HG02678 (cell line): Measurements from ENCODE around the gene MAVS.
"Not testable (repeated sequence)": the region's sequence is repeated elsewhere in the genome, so short reads cannot be mapped to it uniquely, and the experiment has no call there.

Experiments
- ATAC-seq: cut with Tn5 transposase; IDR thresholded peaks from one replicate; pipeline ENCODE4 v1.9.1; 2021; ENCODE audit warnings: mild to moderate bottlenecking, moderate library complexity; ENCODE audit not compliant: unreplicated experiment

The MAVS gene

DNA sequence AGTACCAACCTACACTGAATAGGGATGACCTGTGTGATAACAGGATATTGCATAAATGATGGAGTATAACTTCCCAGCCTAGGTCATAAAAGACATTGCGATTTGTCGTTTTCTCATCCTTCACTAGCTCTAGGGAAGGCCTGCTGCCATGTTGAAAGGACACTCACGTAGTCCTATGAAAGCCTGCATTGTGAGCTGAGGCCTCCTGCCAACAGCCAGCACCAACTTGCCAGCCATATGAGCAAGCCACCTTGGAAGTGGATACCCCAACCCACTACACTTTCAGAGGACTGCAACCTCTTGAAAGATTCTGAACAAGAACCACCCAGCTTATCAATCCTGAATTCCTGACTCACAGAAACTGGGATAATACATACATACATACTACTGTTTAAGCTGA is 39.1 kb downstream of the MAVS start:
- ATAC-seq: no peak

DNA sequence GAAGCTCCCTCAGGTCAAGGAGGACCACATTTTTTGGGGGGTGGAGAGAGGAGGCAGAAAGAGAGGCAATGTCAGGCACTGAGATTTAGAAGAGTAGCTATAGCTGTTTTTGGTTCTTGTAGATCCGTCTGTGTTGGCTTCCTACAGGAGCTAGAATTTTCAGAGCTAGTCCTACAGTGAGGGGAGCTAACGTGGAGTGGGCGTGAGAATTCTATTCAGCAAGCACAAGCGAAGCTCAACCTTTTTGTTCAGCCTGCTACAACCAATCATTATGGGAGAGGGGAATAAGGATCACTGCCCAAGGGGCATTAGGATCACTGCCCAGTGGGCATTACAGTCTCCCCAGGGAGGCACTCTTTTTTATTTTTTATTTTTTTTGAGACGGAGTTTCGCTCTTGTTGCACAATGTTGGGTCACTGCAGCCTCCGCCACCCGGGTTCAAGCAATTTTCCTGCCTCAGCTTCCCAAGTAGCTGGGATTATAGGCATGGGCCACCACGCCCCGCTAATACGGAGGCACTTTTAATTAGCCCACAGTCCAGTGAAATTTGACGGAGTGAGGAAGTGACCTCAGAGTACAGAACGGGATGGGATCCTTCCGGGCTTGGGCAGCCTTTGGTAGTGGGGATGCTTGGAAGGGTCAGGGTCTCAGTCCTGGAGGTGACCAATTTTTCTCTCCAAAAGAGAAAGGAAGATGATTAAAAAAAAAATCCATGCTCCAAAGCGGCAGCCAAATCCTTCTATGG is 41.4 kb downstream of the MAVS start:
- ATAC-seq: no peak

DNA sequence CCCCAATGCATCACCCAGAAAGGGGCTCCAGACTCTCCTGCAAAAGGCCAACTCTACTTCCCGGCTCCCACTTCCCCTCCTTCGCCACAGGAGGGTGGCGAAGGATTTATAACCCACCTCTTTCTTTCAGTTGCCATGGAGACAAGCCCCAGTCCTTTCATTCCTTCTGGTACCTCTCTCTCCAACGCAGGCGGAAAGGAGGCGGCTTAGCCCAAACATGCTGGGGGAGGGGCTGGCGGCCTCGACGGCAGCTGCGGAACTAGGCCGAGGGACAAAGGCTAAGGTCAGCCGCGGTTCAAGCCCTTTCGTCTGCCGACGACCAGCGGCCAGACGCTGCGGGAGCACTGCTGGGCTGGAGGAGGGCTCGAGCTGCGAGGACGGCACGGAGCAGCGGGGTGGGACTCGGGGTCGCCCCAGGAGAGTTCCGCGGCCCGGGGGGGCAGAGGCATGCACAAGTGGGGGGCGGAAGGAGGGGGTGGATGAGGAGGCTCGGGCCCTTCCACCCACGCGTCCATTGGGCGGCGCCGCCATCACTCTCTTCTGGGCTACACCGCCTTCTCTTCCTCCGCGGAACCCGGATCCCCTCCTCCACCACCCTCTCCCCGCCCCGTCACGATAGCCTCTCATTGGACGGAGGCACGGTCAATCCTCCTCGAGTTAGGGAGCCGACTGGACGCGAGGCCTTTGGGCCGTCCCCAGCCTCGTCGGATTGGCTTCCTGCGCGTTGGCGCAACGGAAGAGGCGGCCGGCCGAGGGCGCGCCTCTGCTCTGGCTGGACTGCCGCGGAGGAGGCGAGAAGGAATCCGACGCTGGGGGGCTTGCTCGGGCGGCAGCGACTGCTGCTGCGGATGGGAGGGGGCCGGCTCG is 42.2 kb downstream of the MAVS start, which contains the start of gene PANK2:
Gene PANK2 (plus strand): TSS at position 766 of the 867 bp plus-strand sequence.
- peak; percentile 95 for ATAC-seq

DNA sequence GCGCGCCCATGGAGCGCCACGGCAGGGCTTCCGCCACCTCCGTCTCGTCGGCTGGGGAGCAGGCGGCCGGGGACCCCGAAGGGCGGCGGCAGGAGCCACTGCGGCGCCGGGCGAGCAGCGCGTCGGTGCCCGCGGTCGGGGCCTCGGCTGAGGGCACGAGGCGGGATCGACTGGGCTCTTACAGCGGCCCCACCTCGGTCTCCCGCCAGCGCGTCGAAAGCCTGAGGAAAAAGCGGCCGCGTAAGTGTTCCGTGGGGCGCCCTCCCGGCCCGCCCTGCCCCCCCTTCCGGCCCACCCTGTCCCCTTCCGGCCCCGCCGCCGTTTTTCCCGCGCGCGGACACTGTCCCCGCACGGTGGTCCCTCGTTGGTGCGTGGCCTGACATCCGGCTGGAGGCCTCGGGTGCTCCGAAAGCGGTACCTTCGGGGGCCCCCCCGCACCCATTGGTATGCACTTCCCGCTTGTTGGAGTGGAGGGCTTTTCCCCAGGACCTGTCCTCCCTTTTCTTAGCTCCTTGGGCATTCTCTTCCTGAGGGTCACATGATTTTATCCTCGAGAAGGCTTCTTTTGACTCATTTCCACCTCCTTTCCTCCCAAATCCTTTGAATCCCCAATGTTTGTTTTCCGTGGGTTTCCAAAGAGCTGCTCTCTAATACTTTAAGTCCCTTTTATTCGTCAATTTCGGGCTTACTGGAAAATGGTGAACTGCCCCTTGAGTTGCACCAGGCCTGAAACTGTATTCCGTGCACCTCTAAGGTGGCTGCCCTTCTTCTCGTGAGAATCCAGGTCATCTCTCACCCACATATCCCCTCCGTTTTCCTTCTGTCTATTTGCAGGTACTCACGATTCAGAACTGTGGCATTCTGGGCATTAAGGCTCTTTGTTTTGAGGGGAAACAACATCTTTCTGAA is 43.1 kb downstream of the MAVS start:
- peak; percentile 18 for ATAC-seq

DNA sequence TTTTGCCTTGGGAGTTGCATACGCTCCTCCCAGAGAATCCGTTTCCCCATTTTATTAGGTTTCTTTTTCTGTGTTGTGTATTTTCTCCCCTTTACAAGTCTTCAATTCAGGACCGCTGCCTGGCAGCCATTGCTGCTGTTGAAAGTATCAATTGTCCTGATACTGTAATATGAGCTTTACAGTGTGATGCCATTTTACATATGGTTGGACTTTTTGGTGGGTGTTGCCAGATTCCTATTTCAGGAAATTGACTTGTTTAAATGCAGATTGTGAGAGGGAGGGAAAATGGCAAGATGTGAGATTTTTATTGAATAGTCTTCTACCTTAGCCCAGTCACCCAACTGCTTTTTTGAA is 43.7 kb downstream of the MAVS start:
- no peak for ATAC-seq

DNA sequence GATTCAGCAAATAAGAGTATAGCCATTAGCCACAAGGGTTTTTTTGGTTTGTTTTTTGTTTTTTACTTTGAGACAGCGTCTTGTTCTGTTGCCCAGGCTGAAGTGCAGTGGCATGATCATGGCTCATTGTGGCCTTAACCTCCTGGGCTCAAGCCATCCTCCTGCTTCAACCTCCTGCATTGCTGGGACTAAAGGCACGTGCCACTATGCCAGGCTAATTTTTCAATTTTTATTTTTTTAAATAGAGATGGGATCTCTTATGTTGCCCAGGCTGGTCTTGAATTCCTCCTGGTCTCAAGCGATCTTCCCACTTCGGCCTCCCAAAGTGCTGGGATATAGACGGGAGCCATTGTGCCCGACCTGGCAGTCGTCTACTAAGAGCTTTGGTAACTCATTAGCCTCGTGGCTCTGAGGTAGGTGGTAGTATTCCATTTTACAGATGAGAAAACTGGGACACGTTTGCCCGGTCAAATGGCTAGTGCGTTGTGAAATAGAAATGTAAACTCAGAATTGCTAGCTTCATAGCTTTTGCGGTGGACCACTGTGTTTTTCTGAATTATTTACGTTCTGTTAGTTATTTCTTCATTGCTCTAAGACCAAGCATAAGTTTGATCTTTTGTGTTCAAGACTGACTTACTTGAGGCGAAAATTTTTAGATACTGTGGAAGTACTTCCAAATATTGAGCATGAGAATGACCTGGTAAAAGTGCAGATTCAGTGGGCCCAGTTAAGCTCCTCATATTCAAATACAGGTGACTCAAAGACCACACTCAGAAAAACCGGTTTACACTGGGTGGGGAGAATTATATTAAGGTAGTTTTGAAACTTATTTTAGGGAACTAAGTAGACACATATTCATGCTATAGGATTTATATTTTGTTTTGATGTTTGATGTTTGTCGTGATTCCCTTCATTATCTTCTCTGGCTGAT is 44.6 kb downstream of the MAVS start:
- ATAC-seq: no peak

DNA sequence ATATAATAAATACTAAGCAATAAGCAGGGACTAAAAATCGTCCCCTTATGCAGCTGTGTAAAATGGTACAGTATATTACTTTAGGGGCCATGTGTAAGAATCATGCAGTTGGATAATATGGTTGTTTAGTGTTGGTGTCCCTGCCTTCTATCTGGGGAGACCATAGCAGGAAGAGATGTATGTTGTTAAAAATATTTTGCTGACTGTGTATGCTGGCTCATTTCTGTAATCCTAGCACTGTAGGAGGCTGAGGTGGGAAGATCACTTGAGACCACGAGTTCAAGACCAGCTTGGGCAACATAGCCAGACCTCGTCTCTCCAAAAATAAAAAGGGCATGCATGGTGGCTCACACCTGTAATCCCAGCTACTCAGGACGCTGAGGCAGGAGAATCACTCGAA is 48.2 kb downstream of the MAVS start:
- no peak for ATAC-seq

DNA sequence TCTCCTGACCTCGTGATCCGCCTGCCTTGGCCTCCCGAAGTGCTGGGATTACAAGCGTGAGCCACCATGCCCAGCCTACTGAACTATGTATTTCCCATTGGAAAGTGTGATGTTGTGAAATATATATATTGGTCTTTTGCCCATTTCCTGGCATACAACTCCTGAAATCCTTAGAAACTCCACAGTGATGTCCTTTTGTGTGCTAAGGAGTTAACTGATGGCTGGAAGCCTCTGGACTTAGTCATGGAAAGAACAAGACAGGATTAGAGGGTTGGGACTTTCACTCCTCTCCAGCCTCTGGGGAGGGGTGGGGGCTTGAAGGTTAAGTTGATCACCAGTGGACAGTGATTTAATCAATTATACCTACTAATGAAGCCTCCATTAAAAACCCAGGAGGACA is 49.7 kb downstream of the MAVS start:
- ATAC-seq: no peak

DNA sequence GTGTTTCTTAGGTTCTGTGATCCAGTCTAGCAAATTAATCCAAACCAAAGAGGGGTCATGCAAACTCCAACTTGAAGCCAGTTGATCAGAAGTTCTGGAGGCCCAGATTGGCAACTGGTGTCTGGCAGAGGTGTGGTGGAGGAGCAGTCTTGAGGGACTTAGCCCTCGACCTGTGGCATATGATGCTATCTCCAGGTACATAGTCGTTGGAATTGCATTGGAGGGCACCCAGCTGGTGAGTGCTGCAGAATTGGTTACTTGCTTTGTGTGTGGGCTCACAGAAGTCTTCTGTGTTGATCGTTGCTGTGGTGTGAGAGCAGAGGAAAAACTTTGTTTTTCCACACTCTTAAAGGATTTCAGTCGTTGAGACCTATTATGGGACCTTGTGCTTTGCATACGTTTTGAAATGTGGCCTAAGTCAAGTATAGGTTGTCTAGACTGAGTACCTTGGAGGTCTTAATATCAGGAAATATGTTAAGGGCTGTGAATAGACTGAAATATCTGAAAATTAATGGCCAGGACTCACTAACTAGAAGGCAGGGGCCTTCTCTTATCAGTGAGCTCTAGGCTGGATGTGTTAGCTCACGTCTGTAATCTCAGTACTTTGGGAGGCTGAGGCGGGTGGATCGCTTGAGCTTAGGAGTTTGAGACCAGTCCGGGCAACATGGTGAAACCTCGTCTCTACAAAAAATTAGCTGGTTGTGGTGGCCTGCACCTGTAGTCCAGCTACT is 50.4 kb downstream of the MAVS start:
- ATAC-seq: no peak

DNA sequence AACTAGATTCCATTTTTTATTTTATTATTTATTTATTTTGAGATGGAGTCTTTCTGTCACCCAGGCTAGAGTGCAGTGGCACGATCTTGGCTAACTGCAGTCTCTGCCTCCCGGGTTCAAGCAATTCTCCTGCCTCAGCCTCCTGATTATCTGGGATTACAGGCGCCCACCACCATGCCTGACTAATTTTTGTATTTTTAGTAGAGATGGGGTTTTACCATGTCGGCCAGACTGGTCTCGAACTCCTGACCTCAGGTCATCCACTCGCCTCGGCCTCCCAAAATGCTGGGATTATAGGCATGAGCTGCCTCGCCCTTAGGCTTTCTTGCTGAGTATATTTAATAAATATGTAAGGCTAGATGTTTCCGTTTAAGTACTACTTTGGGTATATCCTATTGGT is 51.5 kb downstream of the MAVS start:
- not testable (repeated sequence) for ATAC-seq

DNA sequence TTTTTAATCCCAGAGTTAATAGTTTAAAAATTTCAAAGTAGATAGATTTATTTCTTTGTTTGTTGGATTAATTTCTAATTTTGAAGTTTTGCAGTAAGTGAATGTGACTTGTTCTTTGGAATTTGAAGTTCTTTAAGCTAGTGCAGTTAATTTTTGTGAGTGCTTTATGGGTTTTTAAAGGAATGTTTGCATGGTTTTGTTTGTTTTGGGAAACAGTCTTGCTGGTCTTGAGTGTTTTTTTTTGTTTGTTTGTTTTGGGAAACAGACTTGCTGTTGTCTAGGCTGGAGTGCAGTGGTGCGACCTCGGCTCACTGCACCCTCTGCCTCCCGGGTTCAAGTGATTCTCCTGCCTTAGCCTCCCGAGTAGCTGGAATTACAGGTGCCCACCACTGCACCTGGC is 52.0 kb downstream of the MAVS start:
- no peak for ATAC-seq

DNA sequence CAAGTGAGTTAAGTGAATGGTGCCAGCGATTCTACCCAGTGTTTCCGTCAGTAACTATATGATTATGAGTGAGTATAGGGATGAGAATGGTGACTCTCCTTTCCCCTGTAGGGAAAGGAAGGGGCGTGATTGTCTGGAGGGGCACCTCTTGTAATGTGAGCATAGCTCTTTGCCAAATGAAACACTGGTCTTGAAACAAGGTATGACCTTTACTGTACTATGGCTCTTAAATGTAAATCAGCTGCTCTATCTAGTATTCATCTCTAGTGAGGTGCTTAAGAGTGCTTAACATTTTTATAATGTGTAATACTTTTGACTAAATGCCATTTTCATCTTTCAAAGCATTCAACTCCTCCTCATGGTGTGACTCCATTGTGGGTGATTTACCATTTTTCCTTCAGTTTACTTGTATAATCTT is 53.6 kb downstream of the MAVS start:
- no peak for ATAC-seq

DNA sequence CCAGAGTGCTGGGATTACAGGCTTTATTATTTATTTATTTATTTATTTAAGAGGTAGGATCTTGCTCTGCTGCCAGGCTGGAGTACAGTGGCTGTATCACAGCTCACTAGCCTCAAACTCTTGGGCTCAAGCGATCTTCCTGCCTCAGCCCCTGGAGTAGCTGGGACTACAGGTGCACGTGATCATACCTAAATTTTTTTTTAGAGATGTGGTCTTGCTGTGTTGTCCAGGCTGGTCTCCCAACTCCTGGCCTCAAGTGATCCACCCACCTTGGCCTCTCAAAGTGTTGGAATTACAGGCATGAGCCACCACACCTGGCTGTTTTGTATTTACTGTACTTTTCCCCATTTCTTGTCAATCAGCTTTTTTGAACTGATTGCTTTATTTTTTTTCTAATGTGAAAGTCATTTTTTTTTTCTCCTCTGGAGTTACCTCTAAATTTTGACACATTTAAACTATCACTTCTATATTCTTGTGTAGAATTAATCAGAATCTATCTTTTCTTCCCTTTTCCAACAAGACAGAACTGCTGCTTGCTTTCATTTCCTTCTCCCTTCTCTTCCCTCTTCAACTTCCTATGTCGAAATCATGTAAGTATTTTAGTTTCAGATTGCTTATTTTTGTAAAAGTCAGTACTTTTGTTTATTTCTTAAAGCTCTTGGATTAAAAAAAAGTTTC is 54.5 kb downstream of the MAVS start:
- ATAC-seq: no peak

DNA sequence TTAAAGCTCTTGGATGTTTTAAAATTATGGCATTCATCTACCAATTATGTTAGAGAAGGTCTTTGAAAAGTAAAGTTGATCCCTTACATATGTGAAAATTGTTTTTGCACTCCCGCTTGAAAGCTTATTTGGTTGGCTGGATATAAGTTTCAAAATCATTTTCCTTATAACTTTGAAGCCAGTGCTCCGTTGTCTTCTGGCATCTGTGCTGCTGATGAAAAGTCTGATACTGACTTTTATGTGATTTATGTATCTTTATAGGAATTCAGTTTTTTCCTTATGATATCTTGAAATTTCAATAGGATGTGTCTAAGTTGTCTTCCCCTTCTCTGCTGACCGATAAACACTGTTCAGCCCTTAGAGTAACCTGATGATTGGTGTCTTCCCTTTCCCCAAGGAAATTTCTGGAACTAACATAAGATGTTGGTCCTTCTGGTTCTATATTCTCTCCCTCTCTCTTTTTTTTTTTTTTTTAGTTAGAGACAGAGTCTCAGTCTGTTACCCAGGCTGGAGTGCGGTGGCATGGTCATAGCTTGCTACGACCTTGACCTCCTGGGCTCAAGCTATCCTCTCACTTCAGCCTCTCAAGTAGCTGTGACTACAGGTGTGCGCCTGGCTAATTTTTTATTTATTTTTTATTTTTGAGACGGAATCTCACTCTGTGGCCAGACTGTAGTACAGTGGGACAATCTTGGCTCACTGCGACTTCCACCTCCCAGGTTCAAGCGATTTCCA is 55.2 kb downstream of the MAVS start:
- ATAC-seq: no peak

DNA sequence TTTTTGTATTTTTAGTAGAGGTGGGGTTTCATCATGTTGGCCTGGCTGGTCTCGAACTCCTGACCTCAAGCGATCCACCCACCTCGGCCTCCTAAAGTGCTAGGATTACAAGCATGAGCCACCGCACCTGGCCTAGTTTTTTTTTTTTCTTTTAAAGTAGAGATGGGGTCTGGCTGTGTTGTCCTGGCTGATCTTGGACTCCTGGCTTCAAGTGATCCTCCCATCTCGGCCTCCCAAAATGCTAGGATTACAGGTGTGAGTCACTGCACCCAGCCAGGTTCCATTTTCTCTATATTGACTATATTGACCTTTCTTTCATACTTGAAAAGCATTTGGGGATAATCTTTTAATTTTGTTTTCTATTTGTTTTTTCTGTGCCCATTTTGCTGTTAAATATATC is 55.8 kb downstream of the MAVS start:
- ATAC-seq: no peak

DNA sequence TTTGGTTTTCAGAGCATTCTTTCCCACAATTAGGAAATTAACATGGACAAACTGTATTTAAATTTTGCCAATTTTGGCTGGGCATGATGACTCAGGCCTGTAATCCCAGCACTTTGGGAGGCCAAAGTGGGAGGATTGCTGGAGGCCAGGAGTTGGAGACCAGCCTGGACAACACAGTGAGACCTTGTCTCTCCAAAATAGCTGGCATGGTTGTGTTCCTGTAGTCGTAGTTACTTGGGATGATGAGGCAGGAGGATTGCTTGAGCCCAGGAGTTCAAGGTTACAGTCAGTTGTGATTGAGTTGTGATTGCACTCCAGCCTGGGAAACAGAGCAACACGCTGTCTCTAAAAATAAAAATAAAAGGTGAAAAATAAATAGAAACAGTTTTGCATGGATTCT is 57.6 kb downstream of the MAVS start:
- ATAC-seq: no peak

DNA sequence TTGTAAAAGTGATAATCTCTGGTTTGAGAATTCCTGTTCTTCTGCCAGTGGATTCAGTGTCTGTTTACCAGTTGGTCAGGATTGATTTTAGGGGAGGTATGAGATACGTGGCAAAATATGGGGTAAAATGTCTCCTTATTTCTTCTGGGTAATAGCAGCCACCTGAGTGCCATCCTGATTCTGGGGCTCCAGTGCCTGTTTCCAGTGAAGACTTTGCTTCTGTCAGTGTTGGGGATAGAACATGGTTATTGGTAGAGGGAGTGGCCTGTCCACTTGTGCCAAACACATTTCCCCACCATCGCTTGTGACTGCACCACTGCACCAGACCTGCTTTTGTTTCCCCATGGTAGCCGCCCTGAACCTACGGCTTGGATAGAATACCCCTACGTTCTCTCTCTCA is 58.2 kb downstream of the MAVS start:
- no peak for ATAC-seq
